ENCODE data around the gene SYNC. TPM values are rescaled to one million over a fixed set of nuclear protein-coding genes. Genes with fewer than 3 reads are reported as not detected.

Gene SYNC
- total RNA-seq, 1 donor: 141 TPM

DNA sequence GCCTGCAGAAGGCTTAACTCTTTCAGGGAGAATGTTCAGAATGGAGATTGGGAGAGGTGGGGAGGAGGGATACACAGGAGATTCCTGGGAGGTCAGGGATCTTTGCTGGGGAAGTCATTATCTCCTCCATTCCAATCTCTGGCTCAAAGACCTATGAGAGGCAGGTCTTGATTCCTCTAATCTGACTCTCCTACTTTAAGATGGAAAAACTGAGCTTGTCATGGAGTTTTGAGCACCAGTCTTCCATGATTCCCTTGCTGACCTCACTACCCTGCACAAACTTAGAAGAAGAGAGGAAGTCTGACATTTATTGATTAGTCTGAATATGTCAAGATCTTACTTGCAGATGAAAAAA lies 41.5 kb upstream of the SYNC start:
- DNase-seq (ENCODE audit: low read depth): no peak
- H3K4me3 ChIP-seq (ENCODE audit: low read depth, low read length): no peak overlapping the region
- TF ChIP-seq, protein P1, sequence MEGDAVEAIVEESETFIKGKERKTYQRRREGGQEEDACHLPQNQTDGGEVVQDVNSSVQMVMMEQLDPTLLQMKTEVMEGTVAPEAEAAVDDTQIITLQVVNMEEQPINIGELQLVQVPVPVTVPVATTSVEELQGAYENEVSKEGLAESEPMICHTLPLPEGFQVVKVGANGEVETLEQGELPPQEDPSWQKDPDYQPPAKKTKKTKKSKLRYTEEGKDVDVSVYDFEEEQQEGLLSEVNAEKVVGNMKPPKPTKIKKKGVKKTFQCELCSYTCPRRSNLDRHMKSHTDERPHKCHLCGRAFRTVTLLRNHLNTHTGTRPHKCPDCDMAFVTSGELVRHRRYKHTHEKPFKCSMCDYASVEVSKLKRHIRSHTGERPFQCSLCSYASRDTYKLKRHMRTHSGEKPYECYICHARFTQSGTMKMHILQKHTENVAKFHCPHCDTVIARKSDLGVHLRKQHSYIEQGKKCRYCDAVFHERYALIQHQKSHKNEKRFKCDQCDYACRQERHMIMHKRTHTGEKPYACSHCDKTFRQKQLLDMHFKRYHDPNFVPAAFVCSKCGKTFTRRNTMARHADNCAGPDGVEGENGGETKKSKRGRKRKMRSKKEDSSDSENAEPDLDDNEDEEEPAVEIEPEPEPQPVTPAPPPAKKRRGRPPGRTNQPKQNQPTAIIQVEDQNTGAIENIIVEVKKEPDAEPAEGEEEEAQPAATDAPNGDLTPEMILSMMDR (IDR thresholded peaks at IDR 0.05; ENCODE audit: insufficient read depth, low read length): no peak

DNA sequence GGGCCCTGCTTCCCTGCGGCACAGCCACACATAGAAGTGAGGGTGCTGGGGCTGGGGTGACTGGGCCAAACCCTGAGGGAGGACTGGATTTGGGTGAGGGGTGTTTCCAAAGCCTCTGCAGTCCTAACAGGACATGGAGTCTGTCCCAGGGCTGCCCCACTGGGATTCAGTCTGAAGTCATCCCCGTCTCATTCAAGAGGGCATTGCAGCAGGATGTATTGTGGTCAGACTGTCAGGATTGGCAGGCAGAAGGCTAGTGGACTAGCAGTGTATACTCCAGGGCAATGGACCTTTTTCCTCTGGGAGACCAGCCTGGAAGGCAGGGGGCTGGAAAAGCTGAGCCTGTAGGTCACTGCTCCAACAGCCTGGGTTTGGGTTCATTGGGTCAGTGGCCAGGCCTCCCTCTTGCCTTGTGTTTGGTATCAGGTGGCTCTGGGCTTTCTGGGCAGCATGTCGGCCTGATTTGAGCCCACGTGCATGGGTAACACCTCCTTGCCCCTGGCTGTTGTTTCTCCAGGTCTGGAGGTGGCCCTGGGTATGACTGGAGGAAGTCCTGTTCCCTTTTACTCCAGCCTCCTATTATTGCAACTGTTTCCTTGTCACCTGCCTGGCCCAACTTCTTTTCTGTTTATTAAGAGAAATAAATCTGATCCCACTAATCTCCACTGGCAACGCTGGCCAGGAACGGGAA lies 41.0 kb upstream of the SYNC start:
- DNase-seq (ENCODE audit: low read depth): no peak
- TF ChIP-seq, protein P1 (IDR thresholded peaks at IDR 0.05; ENCODE audit: insufficient read depth, low read length): no peak
- peak overlapping the region; percentile 73 for H3K4me3 ChIP-seq (ENCODE audit: low read depth, low read length)

DNA sequence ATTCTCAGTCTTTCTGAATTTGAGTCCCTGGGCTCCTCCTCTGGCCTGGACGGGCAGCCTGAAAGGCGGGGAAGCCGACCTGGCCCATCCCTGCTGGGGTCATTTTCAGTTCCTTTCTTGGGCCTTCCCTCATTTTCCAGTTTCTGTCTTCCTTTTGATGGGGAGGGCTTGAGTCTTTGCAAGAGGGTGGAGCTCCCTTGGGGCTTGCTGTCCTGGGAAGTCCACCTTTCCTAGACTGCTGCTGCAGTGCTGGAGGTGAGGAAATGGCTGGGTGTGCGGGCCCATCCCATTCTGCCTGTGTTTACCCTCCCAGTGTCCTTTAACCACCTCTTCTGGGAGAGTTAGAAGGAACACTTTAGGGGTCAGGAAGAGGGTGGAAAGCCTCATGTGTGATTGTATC lies 40.4 kb upstream of the SYNC start:
- TF ChIP-seq, protein P1 (IDR thresholded peaks at IDR 0.05; ENCODE audit: insufficient read depth, low read length): no peak
- no peak for DNase-seq (ENCODE audit: low read depth)
- H3K4me3 ChIP-seq (ENCODE audit: low read depth, low read length): peak overlapping the region; percentile 73

- peak overlapping the region; percentile 73 for H3K4me3 ChIP-seq (ENCODE audit: low read depth, low read length)
- DNase-seq (ENCODE audit: low read depth): no peak
- TF ChIP-seq, protein P1 (IDR thresholded peaks at IDR 0.05; ENCODE audit: insufficient read depth, low read length): no peak
These were observed 39.8 kb upstream of the SYNC start for GRCh38 chr1:32742199-32742947.

GRCh38 chr1:32741413-32742198 lies 39.0 kb upstream of the SYNC start:
- TF ChIP-seq, protein P1 (IDR thresholded peaks at IDR 0.05; ENCODE audit: insufficient read depth, low read length): peak; percentile 42
- DNase-seq (ENCODE audit: low read depth): no peak
- H3K4me3 ChIP-seq (ENCODE audit: low read depth, low read length): peak overlapping the region; percentile 73

DNA sequence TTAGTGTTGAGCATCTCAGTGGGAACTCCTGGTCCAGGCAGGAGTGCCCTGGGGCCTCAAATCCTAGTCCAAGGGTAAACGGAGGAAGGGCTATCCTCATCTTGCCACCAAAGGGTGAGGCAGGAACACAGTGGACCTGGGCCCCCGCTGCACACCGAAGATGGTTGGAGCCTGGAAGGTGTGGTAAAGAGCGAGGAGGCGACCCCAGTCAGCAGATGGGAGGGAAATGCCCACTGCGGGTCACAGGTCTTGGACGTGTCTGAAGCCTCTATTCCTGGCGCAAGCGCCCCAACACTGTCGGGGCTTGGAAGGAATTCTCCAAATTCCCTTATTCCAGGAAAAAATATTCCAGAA lies 38.5 kb upstream of the SYNC start:
- H3K4me3 ChIP-seq (ENCODE audit: low read depth, low read length): peak overlapping the region; percentile 73
- TF ChIP-seq, protein P1 (IDR thresholded peaks at IDR 0.05; ENCODE audit: insufficient read depth, low read length): no peak
- DNase-seq (ENCODE audit: low read depth): no peak

Measured in fibroblast of the aortic adventitia (primary cell).